IMR-90 (cell line): ENCODE measurements around the gene NT5DC2. TPM values are rescaled to one million over a fixed set of nuclear protein-coding genes. Genes with fewer than 3 reads are reported as not detected.

Experiments used
- ATAC-seq: fragments of 200-7000 bp; cut with Tn5 transposase; 2 replicates; pipeline ENCODE4 v1.9.1; 2020; ENCODE audit warnings: low read depth, mild to moderate bottlenecking, moderate library complexity
- BruUV-seq: library from RNA; stranded (reverse); fragments of 400-500 nt; replicated peaks from 2 replicates; lab custom pipeline; 2021; lab: Mats Ljungman, UMichigan
- CTCF ChIA-PET: fragments of 300-600 bp; formaldehyde crosslinking; extraction: SDS; loops from one replicate; lab custom pipeline; 2021; ENCODE audit warnings: antibody characterized with exemption; lab: Yijun Ruan, JAX
- POLR2A ChIA-PET: fragments of 300-600 bp; sonication (Branson Sonifier 250); formaldehyde crosslinking; loops from one replicate; lab custom pipeline; 2022; ENCODE audit warnings: antibody characterized with exemption; ENCODE audit not compliant: unreplicated experiment; lab: Charles Lee
- DNase-seq: peaks from one replicate; pipeline ENCODE4 v3.0.0; 2013
- H2AFZ ChIP-seq: replicated peaks from 2 replicates; pipeline ENCODE3; 2013; ENCODE audit warnings: low read length, mild to moderate bottlenecking; ENCODE audit not compliant: poor library complexity
- H2AK5ac ChIP-seq: 2 replicates; pipeline ENCODE4 v1.6.1; 2013; ENCODE audit warnings: low read depth, low read length, inconsistent platforms
- H2AK9ac ChIP-seq: replicated peaks from 2 replicates; pipeline ENCODE3; 2013; ENCODE audit warnings: mild to moderate bottlenecking, low read depth, low read length, moderate library complexity; ENCODE audit not compliant: poor library complexity
- H2BK120ac ChIP-seq: 2 replicates; pipeline ENCODE4 v1.6.1; 2013; ENCODE audit warnings: low read depth, low read length, inconsistent platforms
- H2BK15ac ChIP-seq: 3 replicates; pipeline ENCODE4 v1.6.1; 2013; ENCODE audit warnings: low read depth, low read length, inconsistent platforms
- H2BK20ac ChIP-seq: 2 replicates; pipeline ENCODE4 v1.6.1; 2013; ENCODE audit warnings: low read depth, mild to moderate bottlenecking, inconsistent platforms, low read length, moderate library complexity
- H2BK5ac ChIP-seq: 2 replicates; pipeline ENCODE4 v1.6.1; 2013; ENCODE audit warnings: mild to moderate bottlenecking, low read depth, low read length, inconsistent platforms; ENCODE audit not compliant: poor library complexity, severe bottlenecking
- H3K14ac ChIP-seq: replicated peaks from 2 replicates; pipeline ENCODE4 v1.6.1; 2013; ENCODE audit warnings: low read depth, low read length, inconsistent platforms
- H3K18ac ChIP-seq: 2 replicates; pipeline ENCODE4 v1.6.1; 2013; ENCODE audit warnings: low read depth, low read length, control low read depth
- H3K23ac ChIP-seq: 2 replicates; pipeline ENCODE4 v1.6.1; 2013; ENCODE audit warnings: low read depth, low read length, inconsistent platforms
- H3K27ac ChIP-seq: 2 replicates; pipeline ENCODE4 v1.5.1; 2013; ENCODE audit warnings: mild to moderate bottlenecking, control low read depth, low read length; ENCODE audit not compliant: insufficient read depth
- H3K27me3 ChIP-seq: 2 replicates; pipeline ENCODE4 v1.6.1; 2013; ENCODE audit warnings: low read length; ENCODE audit not compliant: control insufficient read depth, insufficient read depth
- H3K36me3 ChIP-seq: 2 replicates; pipeline ENCODE4 v1.6.1; 2013; ENCODE audit warnings: low read length, mixed read lengths; ENCODE audit not compliant: control insufficient read depth, insufficient read depth
- H3K4ac ChIP-seq: 2 replicates; pipeline ENCODE4 v1.6.1; 2013; ENCODE audit warnings: low read depth, low read length, inconsistent platforms
- H3K4me1 ChIP-seq: 2 replicates; pipeline ENCODE4 v1.6.1; 2013; ENCODE audit warnings: low read length, mixed read lengths; ENCODE audit not compliant: control insufficient read depth, insufficient read depth
- H3K4me2 ChIP-seq: 2 replicates; pipeline ENCODE4 v1.6.1; 2013; ENCODE audit warnings: low read depth, mild to moderate bottlenecking, control low read depth, low read length, moderate library complexity
- H3K4me3 ChIP-seq: 2 replicates; pipeline ENCODE4 v1.5.1; 2013; ENCODE audit warnings: low read depth, mild to moderate bottlenecking, control low read depth, low read length, moderate library complexity; ENCODE audit not compliant: insufficient read depth
- H3K56ac ChIP-seq: 2 replicates; pipeline ENCODE4 v1.6.1; 2013; ENCODE audit warnings: low read length, inconsistent platforms; ENCODE audit not compliant: insufficient read depth; ENCODE audit errors: extremely low read depth
- H3K79me1 ChIP-seq, 2 experiments: 2 replicates each; pipeline ENCODE4 v1.6.1; 2013; ENCODE audit warnings: low read length in 2 of 2, inconsistent platforms in 1 of 2, low read depth in 1 of 2
- H3K9ac ChIP-seq: 2 replicates; pipeline ENCODE4 v1.6.1; 2013; ENCODE audit warnings: low read depth, low read length, control low read depth
- H3K9me1 ChIP-seq: 2 replicates; pipeline ENCODE4 v1.6.1; 2013; ENCODE audit warnings: low read length, inconsistent platforms; ENCODE audit not compliant: insufficient read depth
- H3K9me3 ChIP-seq: 2 replicates; pipeline ENCODE4 v1.6.1; 2013; ENCODE audit warnings: low read length; ENCODE audit not compliant: control insufficient read depth, insufficient read depth
- H4K20me1 ChIP-seq: 2 replicates; pipeline ENCODE4 v1.6.1; 2013; ENCODE audit warnings: low read length, inconsistent platforms; ENCODE audit not compliant: insufficient read depth
- H4K5ac ChIP-seq: 2 replicates; pipeline ENCODE4 v1.6.1; 2013; ENCODE audit warnings: mild to moderate bottlenecking, low read depth, low read length, control low read depth
- H4K8ac ChIP-seq, 2 experiments: 2 replicates each; pipeline ENCODE4 v1.6.1; 2013; ENCODE audit warnings: low read depth in 2 of 2, low read length in 2 of 2, control low read depth in 1 of 2, inconsistent platforms in 1 of 2
- H4K91ac ChIP-seq: 2 replicates; pipeline ENCODE4 v1.6.1; 2013; ENCODE audit warnings: low read depth, low read length, inconsistent platforms; ENCODE audit not compliant: insufficient read depth
- BHLHE40 ChIP-seq: fragments of 150-350 bp; IDR thresholded peaks from 2 replicates; pipeline ENCODE4 v1.6.1; 2016; ENCODE audit warnings: mild to moderate bottlenecking, low read depth, low read length
- CEBPB ChIP-seq: IDR thresholded peaks from 2 replicates; pipeline ENCODE4 v1.6.1; 2012; ENCODE audit warnings: low read depth, low read length, improper control_type of control experiment
- FOS ChIP-seq: fragments of 150-350 bp; IDR thresholded peaks from 2 replicates; pipeline ENCODE4 v1.6.1; 2016; ENCODE audit warnings: low read depth, low read length
- MAFK ChIP-seq: IDR thresholded peaks from 2 replicates; pipeline ENCODE4 v1.6.1; 2012; ENCODE audit warnings: low read depth, low read length, improper control_type of control experiment
- MAZ ChIP-seq: IDR thresholded peaks from 2 replicates; pipeline ENCODE4 v1.6.1; 2012; ENCODE audit warnings: low read depth, mild to moderate bottlenecking, low read length, improper control_type of control experiment, moderate library complexity, borderline replicate concordance
- MXI1 ChIP-seq: IDR thresholded peaks from 2 replicates; pipeline ENCODE4 v1.6.1; 2012; ENCODE audit warnings: low read depth, mild to moderate bottlenecking, low read length, moderate library complexity, borderline replicate concordance
- RAD21 ChIP-seq: IDR thresholded peaks from 2 replicates; pipeline ENCODE4 v1.6.1; 2012; ENCODE audit warnings: low read length, improper control_type of control experiment
- RCOR1 ChIP-seq: IDR thresholded peaks from 2 replicates; pipeline ENCODE4 v1.6.1; 2012; ENCODE audit warnings: mild to moderate bottlenecking, low read length, improper control_type of control experiment; ENCODE audit not compliant: insufficient replicate concordance
- RFX5 ChIP-seq: IDR thresholded peaks from 2 replicates; pipeline ENCODE4 v1.8.0; 2012; ENCODE audit warnings: low read depth, mild to moderate bottlenecking, low read length, moderate library complexity
- SMC3 ChIP-seq: fragments of 150-350 bp; IDR thresholded peaks from 2 replicates; pipeline ENCODE4 v1.6.1; 2016; ENCODE audit warnings: low read depth, mild to moderate bottlenecking, antibody characterized with exemption, low read length, moderate library complexity
- WGBS, 2 experiments: methylation state at CpG; one replicate each; pipeline versions ENCODE4 v1.1.5 to v1.1.7; 2013; ENCODE audit warnings: missing lambda C conversion rate in 2 of 2; ENCODE audit not compliant: insufficient read length in 1 of 2; ENCODE audit errors: extremely low coverage in 2 of 2; 5-methylcytosine and 5-hydroxymethylcytosine counted together
- dilution Hi-C: fragments of 300-500 bp; cut with HindIII; formaldehyde crosslinking; loops from one replicate; pipeline ENCODE4 v1.14.3; 2018; ENCODE audit warnings: low sequenced_read_pairs; ENCODE audit not compliant: unreplicated experiment
- in situ Hi-C: fragments of 300-500 bp; cut with MboI; formaldehyde crosslinking; loops from 3 replicates; pipeline ENCODE4 v1.14.3; 2019; ENCODE audit warnings: low sequenced_read_pairs, inconsistent platforms, mixed read lengths
- intact Hi-C: fragments of 100-400 bp; cut with micrococcal nuclease; formaldehyde crosslinking; loops from 2 replicates; pipeline ENCODE4 v1.10.0; 2022
- polyA plus RNA-seq, 3 experiments: library from polyadenylated mRNA; depleted of rRNA; stranded (reverse); fragments of >200 nt; gene quantifications; 2 replicates each; pipeline ENCODE4 v1.2.3, GENCODE V29; 2012; ENCODE audit warnings: low replicate concordance in 1 of 3
- total RNA-seq: library from RNA; depleted of rRNA; stranded (reverse); fragments of >200 nt; gene quantifications from 2 replicates; pipeline ENCODE4 v1.2.3, GENCODE V29; 2012
- TF ChIP-seq, protein P1 (sequence below): fragments of 150-350 bp; IDR thresholded peaks from 2 replicates; pipeline ENCODE4 v1.6.1; 2016; ENCODE audit warnings: low read depth, mild to moderate bottlenecking, low read length, moderate library complexity, borderline replicate concordance
- TF ChIP-seq, protein P2 (sequence below): conservative IDR thresholded peaks from 2 replicates; pipeline ENCODE4 v1.5.1; 2012; ENCODE audit warnings: mild to moderate bottlenecking, low read depth, low read length, improper control_type of control experiment

The NT5DC2 gene
- total and polyA plus RNA-seq, 2 of the 4 experiments (the other 2 are of a cell fraction): 161 to 200 TPM

DNA sequence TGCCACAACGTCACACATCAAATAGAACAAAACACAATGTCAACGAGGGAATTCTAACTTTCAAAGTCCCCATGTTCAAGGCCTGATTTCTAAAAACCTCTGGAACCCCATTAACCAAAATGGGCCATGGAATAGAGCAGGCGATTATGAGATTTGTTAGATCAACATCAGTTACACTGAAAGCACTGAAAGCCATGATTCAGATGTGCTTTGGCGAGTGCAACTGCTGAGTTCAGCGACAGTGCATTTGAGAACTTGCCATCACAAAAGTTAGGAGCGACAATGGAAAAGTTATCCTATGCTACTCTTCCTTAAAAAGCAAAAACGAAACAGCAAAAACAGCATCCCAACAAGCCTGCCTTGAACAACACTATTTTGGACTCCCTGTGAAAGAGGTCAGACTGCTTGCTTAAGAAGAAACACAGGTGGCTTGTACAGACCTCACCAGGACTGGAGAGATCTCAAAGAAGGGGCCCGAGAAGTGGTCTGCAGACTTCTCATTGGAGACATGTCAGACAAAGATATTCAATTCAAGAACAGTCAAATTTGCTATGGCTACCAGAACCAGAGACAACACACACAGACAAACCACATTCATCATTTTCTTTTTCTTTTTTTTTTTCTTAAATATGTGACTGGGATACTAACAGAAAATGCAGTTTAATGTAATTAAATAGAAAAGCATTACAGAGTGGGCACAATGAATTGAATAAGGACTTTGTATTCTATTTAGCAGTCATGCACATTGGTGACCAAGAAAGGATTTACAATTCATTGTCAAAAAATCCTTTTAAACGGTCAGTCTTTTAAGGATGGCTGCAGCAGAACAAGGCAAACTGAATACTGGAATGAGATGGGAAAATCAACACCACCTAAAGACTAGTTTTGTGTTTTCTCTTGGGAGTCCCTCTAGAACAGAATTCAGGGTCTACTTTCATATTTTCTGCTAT, 23.6 kb upstream of the NT5DC2 start (continued):
- TF ChIP-seq RFX5 (no peak), RAD21 (no peak)

- in situ Hi-C loops: no loop called here
- Histone ChIP-seq H3K4me2 (no peak overlapping the region), H4K20me1 (peaks cover 3% of the 10 kb centered on the region; the same call in 1 of the 2 replicates), H3K14ac (no peak overlapping the region), H3K9ac (no peak overlapping the region), H3K18ac (no peak overlapping the region), H3K23ac (no peak overlapping the region), H2BK5ac (no peak overlapping the region), H3K4me1 (no peaks in the 10 kb centered on the region; the same call in 1 of the 2 replicates), H2AFZ (no peak overlapping the region), H2BK15ac (no peak overlapping the region), H4K8ac (no peak overlapping the region), H3K9me1 (peaks cover 12% of the 10 kb centered on the region; the same call in 1 of the 2 replicates), H3K27ac (no peak overlapping the region), H2AK9ac (no peak overlapping the region), H3K4ac (no peak overlapping the region), H2BK120ac (no peak overlapping the region), H2AK5ac (no peak overlapping the region), H4K91ac (no peak overlapping the region), H4K5ac (no peak overlapping the region), H3K9me3 (no peaks in the 10 kb centered on the region), H3K27me3 (no peaks in the 10 kb centered on the region), H3K79me1 (peaks cover 28 to 40% of the 10 kb centered on the region in 2 experiments), H3K4me3 (no peak overlapping the region), H3K56ac (no peak overlapping the region), H2BK20ac (no peak overlapping the region), H3K36me3 (peaks cover 43% of the 10 kb centered on the region)
- ChIA-PET POLR2A (no interaction called here), CTCF (no interaction called here)
- intact Hi-C loops: no loop called here
- BruUV-seq: no TSS peak
- WGBS, 2 experiments: no CpG with 5 or more reads among the region's 1 CpG
- no peak for DNase-seq
- no peak for ATAC-seq
- dilution Hi-C loops: no loop called here
- TF ChIP-seq FOS (no peak), MAZ (no peak), SMC3 (no peak), CEBPB (no peak), MAFK (no peak), MXI1 (no peak), RAD21 (no peak), BHLHE40 (no peak), RCOR1 (no peak)
- TF ChIP-seq, protein P1, sequence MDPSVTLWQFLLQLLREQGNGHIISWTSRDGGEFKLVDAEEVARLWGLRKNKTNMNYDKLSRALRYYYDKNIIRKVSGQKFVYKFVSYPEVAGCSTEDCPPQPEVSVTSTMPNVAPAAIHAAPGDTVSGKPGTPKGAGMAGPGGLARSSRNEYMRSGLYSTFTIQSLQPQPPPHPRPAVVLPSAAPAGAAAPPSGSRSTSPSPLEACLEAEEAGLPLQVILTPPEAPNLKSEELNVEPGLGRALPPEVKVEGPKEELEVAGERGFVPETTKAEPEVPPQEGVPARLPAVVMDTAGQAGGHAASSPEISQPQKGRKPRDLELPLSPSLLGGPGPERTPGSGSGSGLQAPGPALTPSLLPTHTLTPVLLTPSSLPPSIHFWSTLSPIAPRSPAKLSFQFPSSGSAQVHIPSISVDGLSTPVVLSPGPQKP: no peak
- TF ChIP-seq, protein P2, sequence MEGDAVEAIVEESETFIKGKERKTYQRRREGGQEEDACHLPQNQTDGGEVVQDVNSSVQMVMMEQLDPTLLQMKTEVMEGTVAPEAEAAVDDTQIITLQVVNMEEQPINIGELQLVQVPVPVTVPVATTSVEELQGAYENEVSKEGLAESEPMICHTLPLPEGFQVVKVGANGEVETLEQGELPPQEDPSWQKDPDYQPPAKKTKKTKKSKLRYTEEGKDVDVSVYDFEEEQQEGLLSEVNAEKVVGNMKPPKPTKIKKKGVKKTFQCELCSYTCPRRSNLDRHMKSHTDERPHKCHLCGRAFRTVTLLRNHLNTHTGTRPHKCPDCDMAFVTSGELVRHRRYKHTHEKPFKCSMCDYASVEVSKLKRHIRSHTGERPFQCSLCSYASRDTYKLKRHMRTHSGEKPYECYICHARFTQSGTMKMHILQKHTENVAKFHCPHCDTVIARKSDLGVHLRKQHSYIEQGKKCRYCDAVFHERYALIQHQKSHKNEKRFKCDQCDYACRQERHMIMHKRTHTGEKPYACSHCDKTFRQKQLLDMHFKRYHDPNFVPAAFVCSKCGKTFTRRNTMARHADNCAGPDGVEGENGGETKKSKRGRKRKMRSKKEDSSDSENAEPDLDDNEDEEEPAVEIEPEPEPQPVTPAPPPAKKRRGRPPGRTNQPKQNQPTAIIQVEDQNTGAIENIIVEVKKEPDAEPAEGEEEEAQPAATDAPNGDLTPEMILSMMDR: no peak
These were observed 21.4 kb upstream of the NT5DC2 start for GRCh38 chr3:52555056-52555455.
